ENCODE data around the gene ZNF462.

- TF ChIP-seq CTCF (IDR thresholded peaks at IDR 0.05) (no peak), POLR2A (IDR thresholded peaks at IDR 0.05) (no peak)
These were observed 156.0 kb downstream of the ZNF462 start for GRCh38 chr9:107018861-107019545.
